ENCODE data around the gene FGF22. TPM values are rescaled to one million over a fixed set of nuclear protein-coding genes. Genes with fewer than 3 reads are reported as not detected.

The FGF22 gene
- polyA plus RNA-seq, 3 donors = not detected

GRCh38 chr19:616747-617526 is 22.7 kb upstream of the FGF22 start:
- DNase-seq = no peak
- Mint-ChIP-seq H3K9me3 (peaks cover 0 to 18% (median 4%) of the 10 kb centered on the region in 7 donors), H3K27me3 (ENCODE audit: low read depth in 3 of 3) (peaks cover 21 to 39% (median 21%) of the 10 kb centered on the region in 3 donors), H3K27ac (peak overlapping the region in 1 of 7 donors; percentile 35), H3K4me3 (no peak overlapping the region), H3K4me1 (peaks cover 4% of the 10 kb centered on the region), H3K36me3 (peaks cover 30 to 35% of the 10 kb centered on the region in 2 donors)
- Histone ChIP-seq H2AFZ (ENCODE audit: insufficient read depth, low read depth, low read length, poor library complexity, severe bottlenecking) (no peak overlapping the region), H3K27ac (ENCODE audit: low read depth in 1 of 2, low read length in 2 of 2) (no peak overlapping the region), H4K20me1 (ENCODE audit: insufficient read depth, low read length) (no peaks in the 10 kb centered on the region), H3K79me2 (ENCODE audit: insufficient read depth, low read length) (no peaks in the 10 kb centered on the region), H3K4me3 (replicated peaks in 1 of 3; ENCODE audit: low read depth in 2 of 3, low read length in 3 of 3) (no peak overlapping the region), H3K4me1 (ENCODE audit: control insufficient read depth in 1 of 2, insufficient read depth in 2 of 2, low read length in 2 of 2) (peaks cover 0 to 4% of the 10 kb centered on the region in 2 donors), H3K4me2 (replicated peaks; ENCODE audit: extremely low read depth, low read length, poor library complexity, severe bottlenecking) (no peak overlapping the region), H3K9me3 (replicated peaks in 1 of 2; ENCODE audit: control insufficient read depth in 1 of 2, insufficient read depth in 1 of 2, low read length in 2 of 2) (no peaks in the 10 kb centered on the region), H3K27me3 (ENCODE audit: control insufficient read depth in 2 of 2, insufficient read depth in 2 of 2, low read length in 2 of 2) (peaks cover 0 to 22% of the 10 kb centered on the region in 2 donors), H3K36me3 (replicated peaks in 1 of 2; ENCODE audit: control insufficient read depth in 1 of 2, insufficient read depth in 2 of 2, low read length in 2 of 2) (peaks cover 31 to 34% of the 10 kb centered on the region in 2 donors), H3K9ac (ENCODE audit: insufficient read depth, low read length, poor library complexity, severe bottlenecking) (no peak overlapping the region)
- 93% methylated on average over 17 of the region's 58 CpGs for WGBS (ENCODE audit: insufficient coverage)
- intact Hi-C loops (cut with micrococcal nuclease) = no loop called here
- no peak for TF ChIP-seq CTCF (IDR thresholded peaks at IDR 0.05)

GRCh38 chr19:617551-618246 is 22.0 kb upstream of the FGF22 start:
- DNase-seq = no peak
- Mint-ChIP-seq H3K27me3 (ENCODE audit: low read depth in 3 of 3) (peaks cover 19 to 32% (median 19%) of the 10 kb centered on the region in 3 donors), H3K36me3 (peaks cover 30 to 37% of the 10 kb centered on the region in 2 donors), H3K4me3 (no peak overlapping the region), H3K4me1 (peaks cover 4% of the 10 kb centered on the region), H3K27ac (peak overlapping the region in 1 of 7 donors; percentile 20), H3K9me3 (peaks cover 0 to 19% (median 3%) of the 10 kb centered on the region in 7 donors)
- Histone ChIP-seq H4K20me1 (ENCODE audit: insufficient read depth, low read length) (no peaks in the 10 kb centered on the region), H3K9me3 (replicated peaks in 1 of 2; ENCODE audit: control insufficient read depth in 1 of 2, insufficient read depth in 1 of 2, low read length in 2 of 2) (no peaks in the 10 kb centered on the region), H3K27ac (ENCODE audit: low read depth in 1 of 2, low read length in 2 of 2) (no peak overlapping the region), H3K4me3 (replicated peaks in 1 of 3; ENCODE audit: low read depth in 2 of 3, low read length in 3 of 3) (no peak overlapping the region), H2AFZ (ENCODE audit: insufficient read depth, low read depth, low read length, poor library complexity, severe bottlenecking) (no peak overlapping the region), H3K79me2 (ENCODE audit: insufficient read depth, low read length) (no peaks in the 10 kb centered on the region), H3K4me1 (ENCODE audit: control insufficient read depth in 1 of 2, insufficient read depth in 2 of 2, low read length in 2 of 2) (peaks cover 0 to 4% of the 10 kb centered on the region in 2 donors), H3K36me3 (replicated peaks in 1 of 2; ENCODE audit: control insufficient read depth in 1 of 2, insufficient read depth in 2 of 2, low read length in 2 of 2) (peaks cover 36 to 39% of the 10 kb centered on the region in 2 donors), H3K4me2 (replicated peaks; ENCODE audit: extremely low read depth, low read length, poor library complexity, severe bottlenecking) (no peak overlapping the region), H3K9ac (ENCODE audit: insufficient read depth, low read length, poor library complexity, severe bottlenecking) (no peak overlapping the region), H3K27me3 (ENCODE audit: control insufficient read depth in 2 of 2, insufficient read depth in 2 of 2, low read length in 2 of 2) (peaks cover 0 to 22% of the 10 kb centered on the region in 2 donors)
- intact Hi-C loops (cut with micrococcal nuclease) = no loop called here
- WGBS (ENCODE audit: insufficient coverage) = 89% methylated on average over 24 of the region's 29 CpGs
- no peak for TF ChIP-seq CTCF (IDR thresholded peaks at IDR 0.05)

Data from CD14-positive monocyte (primary cell).